Right ventricle myocardium superior (tissue), 1 donor: ENCODE measurements around the gene GNPTAB. TPM values are rescaled to one million over a fixed set of nuclear protein-coding genes. Genes with fewer than 3 reads are reported as not detected.

Source experiments
- total RNA-seq: library from RNA; stranded (reverse); fragmentation: NEBNext Ultra II Directional; extraction: Animal tissue kit (Norgen Biotek cat#: 25700); gene quantifications from one replicate; pipeline ENCODE4 v1.2.1, GENCODE V29; 2021
- donor health status: DM: no; HTN: yes; CAD: no; lungs with severe emphysema.

The GNPTAB gene
- total RNA-seq, 1 donor from 2014 or later: 52.9 TPM

Other genes starting within 250 kb of the GNPTAB start
- 8.3 TPM for gene MYBPC1, start 236.0 kb downstream of the GNPTAB start, total RNA-seq
- 139 TPM for gene CHPT1, start 133.3 kb downstream of the GNPTAB start, total RNA-seq
- gene SYCP3, start 91.5 kb downstream of the GNPTAB start, total RNA-seq: not detected
- 5.0 TPM for gene DRAM1, start 46.6 kb upstream of the GNPTAB start, total RNA-seq
- gene WASHC3, start 231.0 kb upstream of the GNPTAB start, total RNA-seq: 31.9 TPM